ENCODE results near the gene HMGN4. TPM values are rescaled to one million over a fixed set of nuclear protein-coding genes. Genes with fewer than 3 reads are reported as not detected.
"Not testable (repeated sequence)": the region's sequence is repeated elsewhere in the genome, so short reads cannot be mapped to it uniquely, and the experiment has no call there.

HMGN4 gene
- 10 to 100 TPM; 29.4 to 38.6 TPM for total RNA-seq
- long read RNA-seq, transcript HMGN4-201 (2 exons, 1,225 nt): major isoform, 60 of 63 reads
- long read RNA-seq, partial matches to known transcripts: 0 of 63 reads
- long read RNA-seq, other reads (novel, unspliced or antisense): 3 of 63 reads

DNA sequence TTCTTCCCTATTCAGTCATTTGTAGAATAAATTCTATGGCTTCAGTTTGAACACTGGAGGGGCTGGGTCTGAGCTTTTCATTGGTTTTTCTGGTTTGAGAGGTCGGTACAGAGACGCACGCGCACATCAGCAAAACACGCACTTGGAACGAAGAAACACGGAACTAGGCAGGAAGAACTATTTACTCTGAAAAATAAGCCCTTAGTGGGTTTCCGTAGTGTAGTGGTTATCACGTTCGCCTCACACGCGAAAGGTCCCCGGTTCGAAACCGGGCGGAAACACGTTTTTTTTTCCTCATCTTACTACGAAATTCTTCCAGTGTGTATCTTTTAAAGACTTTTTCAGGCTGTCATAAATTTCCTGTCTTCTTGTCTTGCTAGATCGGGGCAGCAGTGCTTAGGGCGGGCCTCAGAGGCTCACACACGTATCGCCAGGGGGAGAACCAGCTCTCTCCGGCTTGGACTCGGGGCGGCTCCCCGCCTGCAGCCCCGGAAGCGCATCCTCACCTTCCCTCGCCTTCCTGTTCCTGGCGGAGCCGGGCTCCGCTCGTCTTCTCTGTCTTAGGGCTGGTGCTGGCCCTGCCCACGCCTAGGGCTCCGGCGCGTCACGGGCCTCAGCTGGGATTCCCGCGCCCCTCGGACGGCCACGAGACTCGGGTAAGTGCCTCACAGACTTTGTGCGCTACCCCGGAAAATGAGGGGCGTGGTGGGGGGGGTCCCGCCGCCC, at the start of gene HMGN4:
Gene HMGN4 (plus strand): TSS at position 521 of the 726 bp plus-strand sequence. CDS start 6,841 bp downstream, outside the sequence.
- intact Hi-C loops (cut with DNase I): no loop called here
- ATAC-seq (peak; percentile 85 to 94), DNase-seq (peak; percentile 85)

DNA sequence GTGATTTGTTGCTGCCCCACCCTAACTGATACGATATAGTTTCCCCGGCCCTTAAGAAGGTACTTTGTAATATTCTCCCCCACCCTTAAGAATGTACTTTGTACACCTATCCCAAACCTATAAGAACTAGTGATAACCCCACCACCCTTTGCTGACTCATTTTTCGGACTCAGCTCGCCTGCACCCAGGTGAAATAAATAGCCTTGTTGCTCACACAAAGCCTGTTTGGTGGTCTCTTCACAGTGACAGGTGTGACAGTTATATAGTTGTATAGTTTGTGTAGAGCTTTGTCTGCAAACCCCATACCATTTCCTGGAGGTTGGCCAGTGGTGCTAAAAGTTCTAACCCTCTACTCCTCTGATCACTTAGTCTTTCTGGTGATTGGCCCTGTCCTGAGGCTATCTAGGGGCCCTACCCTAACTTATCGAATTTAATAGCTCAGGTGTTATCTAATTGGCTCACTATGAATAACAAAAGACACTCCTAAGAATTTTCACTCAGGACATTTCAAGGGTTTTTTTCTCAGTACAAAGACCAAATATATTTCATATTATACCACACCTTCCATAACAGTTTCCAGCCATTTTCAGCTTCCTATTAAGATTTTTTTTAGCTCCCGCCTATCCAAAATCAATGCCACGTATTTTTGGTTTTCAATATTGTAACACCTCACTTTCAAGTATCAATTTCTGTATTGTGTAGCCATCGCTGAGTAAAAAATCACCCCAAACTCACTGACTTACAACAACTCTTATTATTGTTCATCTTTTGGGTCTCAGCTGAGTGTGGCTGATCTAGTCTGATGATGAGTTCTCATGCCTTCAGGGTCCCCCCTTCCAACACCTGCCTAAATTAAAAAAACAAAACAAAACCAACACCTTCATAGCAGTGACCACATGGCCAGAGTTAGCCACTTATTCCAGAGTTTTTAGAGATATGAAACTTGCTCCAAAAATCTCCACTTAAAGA, 47.9 kb upstream of the HMGN4 start:
- DNase-seq (no peak), ATAC-seq (no peak)
- intact Hi-C loops (cut with DNase I): no loop called here

DNA sequence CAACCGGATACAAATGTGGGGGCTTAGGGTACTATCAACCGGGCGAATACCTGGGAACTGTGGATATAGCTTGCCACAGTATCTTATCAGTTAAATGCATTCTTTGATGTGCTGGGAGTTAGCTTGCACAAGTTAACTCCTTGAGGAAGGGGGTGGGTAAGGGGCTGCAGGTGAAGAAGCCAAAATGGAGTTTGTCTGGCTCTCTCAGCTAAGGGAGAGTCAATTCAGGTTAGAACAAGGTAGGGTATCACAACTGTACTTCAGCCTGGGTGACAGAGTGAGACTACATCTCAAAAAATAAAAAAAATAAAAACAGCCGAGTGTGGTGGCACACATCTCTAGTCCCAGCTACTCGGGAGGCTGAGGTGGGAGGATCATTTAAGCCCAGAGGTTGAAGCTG, 46.6 kb upstream of the HMGN4 start:
- DNase-seq: no peak
- intact Hi-C loops (cut with DNase I): no loop called here
- ATAC-seq: no peak

DNA sequence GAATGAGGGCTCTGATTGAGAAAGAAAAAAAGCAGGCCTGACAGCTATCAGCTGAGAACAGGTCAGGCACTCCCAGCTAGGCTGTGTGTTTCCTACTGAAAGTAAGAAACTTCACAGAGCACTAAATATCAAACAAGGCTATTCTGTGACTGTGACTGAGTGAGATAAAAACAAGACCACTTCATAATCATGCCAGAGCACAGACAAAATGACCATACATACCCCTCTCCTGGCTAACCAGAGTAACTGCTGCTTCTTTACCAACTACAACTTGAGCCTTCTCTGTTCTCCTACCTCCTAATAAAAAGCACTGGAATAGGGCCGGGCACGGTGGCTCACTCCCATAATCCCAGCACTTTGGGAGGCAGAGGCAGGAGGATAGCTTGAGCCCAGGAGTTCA, 44.9 kb upstream of the HMGN4 start:
- ATAC-seq (no peak), DNase-seq (no peak)
- intact Hi-C loops (cut with DNase I): no loop called here

DNA sequence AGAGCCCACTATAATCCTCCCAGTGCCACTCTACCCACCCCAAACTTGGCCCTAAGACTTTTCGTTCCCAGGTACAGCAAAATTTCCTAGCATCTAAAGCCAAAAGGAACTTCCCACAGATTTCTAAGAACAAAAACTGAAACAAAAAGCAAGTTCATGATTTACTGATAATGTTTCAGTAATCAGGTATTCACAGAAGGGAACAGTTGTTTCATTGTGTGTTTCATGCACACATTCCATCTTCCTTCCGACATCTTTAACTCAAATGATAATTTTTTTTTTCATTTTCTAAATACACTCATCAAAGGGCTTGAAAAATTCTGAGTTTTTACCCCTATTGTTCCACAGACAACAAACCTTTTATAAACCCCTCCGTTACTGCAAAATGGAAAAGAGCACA, 44.0 kb upstream of the HMGN4 start:
- intact Hi-C loops (cut with DNase I): no loop called here
- ATAC-seq (no peak), DNase-seq (no peak)

DNA sequence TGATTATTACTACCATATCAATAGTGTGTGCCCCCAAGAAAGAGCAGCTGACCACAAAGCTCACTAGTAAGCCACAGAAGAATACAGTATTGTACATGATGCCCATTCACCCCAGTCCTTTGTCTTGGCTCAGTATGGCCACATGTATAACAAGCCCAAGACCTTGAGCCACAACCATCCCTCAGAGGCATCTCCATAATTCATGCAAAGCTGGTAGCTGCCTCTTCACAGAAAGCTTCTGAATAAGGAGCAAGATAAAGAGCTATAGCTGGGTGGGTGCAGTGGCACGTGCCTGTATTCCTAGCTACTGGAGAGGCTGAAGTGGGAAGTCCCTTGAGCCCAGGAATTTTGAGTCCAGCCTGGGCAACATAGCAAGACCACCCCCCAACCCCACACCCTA, 42.9 kb upstream of the HMGN4 start:
- ATAC-seq (no peak), DNase-seq (no peak)
- intact Hi-C loops (cut with DNase I): no loop called here

DNA sequence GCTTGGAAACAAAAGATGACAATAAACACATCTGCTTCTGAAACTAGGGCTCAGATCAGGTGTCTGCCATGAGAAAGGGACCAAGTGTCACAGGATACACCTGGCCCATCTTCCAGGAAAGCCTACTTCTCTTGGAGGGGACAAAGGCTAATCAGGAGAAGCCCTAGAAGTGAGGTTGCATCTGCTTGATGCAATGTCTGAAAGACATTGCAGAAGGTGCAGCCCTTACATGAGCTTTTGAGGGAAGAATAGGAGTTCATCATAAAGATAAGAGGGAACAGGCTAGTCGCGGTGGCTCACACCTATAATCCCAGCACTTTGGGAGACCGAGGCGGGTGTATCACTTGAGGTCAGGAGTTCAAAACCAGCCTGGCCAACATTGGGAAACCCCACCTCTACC, 40.6 kb upstream of the HMGN4 start:
- intact Hi-C loops (cut with DNase I): no loop called here
- DNase-seq: no peak

DNA sequence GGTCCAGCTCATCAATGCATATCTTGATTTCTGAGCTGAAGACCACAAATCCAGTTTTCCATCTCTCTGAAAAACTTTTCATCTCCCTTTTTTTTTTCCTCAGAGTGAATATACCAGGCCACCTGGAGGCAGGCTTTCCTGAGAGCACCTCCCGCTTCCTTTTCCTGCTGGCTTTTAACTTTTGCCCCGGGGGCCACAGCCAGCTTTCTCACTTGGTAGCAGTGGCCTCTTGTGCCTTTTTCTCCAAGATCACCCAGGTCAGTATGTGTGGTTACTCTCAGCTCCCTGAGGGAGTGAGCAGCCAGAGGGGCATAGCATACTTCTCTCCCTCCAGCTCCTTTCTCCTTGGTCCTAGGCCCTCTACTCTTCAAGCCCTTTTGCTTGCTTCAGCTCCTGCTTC, 38.1 kb upstream of the HMGN4 start, which contains the start of gene BTN1A1:
Gene BTN1A1 (plus strand): TSS at position 202 of the 400 bp plus-strand sequence. CDS start 984 bp downstream, outside the sequence.
- ATAC-seq (no peak), DNase-seq (no peak)
- intact Hi-C loops (cut with DNase I): no loop called here

More for the DNA sequence above, 40.6 kb upstream of the HMGN4 start:
- no peak for ATAC-seq

DNA sequence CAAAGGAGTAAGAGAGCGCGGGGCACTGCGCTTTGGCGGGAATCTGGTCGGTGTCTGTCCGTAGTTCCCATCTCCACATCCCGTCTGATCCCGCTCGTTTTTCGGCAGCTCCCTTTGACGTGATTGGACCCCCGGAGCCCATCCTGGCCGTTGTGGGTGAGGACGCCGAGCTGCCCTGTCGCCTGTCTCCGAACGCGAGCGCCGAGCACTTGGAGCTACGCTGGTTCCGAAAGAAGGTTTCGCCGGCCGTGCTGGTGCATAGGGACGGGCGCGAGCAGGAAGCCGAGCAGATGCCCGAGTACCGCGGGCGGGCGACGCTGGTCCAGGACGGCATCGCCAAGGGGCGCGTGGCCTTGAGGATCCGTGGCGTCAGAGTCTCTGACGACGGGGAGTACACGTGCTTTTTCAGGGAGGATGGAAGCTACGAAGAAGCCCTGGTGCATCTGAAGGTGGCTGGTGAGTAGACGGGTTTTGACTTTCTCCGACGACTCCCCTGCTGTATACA, 36.6 kb upstream of the HMGN4 start:
- DNase-seq (peak; percentile 43), ATAC-seq (peak; percentile 53 to 74)
- intact Hi-C loops (cut with DNase I): no loop called here

DNA sequence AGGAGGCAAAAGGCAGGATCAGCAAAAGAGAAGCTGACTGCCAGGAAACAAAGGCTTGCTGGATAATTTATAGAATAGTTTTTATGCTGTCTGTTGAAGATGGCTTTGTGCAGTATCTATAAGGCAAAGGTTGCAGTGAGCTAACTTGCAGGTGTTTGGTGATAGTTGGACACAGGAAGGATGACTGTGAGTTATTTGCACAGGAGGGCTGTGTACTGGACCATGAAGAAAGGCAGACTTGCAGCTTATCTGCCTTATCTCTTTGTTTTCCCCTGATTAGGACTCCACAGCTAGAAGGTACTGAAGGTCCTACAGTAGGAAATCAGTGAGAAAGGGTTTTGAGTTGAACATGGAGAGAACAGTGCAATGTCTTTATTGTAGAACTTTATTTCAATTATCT, 36.0 kb upstream of the HMGN4 start:
- DNase-seq (no peak), ATAC-seq (no peak)
- intact Hi-C loops (cut with DNase I): no loop called here

DNA sequence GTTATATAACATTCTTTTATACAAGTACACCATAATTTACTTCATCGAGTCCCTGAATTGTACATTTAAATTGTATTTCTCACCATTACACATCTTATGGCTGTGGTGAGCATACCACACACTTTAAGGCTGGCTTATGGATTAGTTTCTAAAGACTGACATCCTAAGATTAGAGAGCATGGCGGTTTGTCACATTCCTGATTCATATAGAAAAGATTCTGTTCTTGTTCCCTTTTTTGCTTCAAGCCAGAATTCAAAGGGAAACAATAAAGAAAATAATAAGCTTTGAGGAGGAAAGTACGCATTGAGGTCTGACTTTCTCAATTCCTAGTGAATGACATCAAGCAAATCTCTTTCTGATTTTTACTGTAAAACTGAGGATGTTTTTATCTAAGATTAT, 35.5 kb upstream of the HMGN4 start:
- DNase-seq (no peak), ATAC-seq (no peak)
- intact Hi-C loops (cut with DNase I): no loop called here

DNA sequence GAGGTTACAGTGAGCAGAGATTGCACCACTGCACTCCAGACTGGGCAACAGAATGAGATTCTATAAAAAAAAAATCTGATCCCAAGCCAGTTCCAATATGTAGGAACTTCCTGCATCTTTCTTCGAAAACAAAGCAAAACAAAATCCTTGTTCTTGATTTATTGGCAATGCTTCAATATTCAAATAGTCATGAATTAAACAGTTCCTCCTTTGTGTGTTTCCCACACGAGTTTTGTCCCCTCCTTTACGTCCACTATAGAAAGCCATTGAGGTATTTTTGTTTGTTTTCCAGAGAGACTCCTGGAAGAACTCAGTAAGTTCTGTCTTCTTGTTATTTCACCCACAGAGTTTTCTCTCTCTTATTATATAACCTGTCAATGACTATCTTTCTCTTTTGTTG, 30.5 kb upstream of the HMGN4 start:
- ATAC-seq (no peak), DNase-seq (no peak)
- intact Hi-C loops (cut with DNase I): no loop called here

DNA sequence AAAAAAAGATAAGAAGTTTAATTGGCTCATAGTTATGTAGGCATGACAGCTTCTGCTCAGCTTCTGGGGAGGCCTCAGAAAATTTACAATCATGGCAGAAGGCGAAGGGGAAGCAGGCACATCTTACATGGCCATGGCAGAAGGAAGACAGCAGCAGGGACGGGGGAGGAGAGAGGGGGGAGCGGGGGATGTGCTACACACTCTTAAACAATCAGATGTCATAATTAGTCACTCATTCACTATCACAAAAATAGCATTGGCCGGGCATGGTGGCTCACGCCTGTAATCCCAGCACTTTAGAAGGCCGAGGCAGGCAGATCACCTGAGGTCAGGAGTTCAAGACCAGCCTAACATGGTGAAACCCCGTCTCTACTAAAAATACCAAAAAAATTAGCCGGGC, 27.1 kb upstream of the HMGN4 start:
- ATAC-seq: peak in 1 of 2 donors; percentile 48
- DNase-seq; intact Hi-C loops (cut with DNase I): not testable (repeated sequence)

DNA sequence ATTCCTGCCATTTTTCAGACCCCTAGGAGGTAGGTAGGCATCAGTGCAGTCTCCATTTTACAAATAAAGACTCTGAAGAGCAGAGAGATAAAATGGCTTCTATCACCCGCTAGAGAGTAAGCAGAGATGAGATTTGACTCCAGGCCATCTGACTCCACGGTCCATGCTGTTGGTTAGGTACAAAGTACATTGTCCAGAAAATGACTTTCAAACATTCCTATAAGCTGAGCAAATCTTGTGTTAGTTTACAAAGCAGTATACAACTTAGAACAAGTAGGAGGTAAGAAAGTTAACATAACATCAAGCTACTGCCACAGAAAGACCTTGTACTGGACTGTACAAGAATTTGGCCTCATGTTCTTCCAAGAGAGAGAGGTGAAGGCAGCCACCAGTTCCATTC, 23.2 kb upstream of the HMGN4 start:
- ATAC-seq (no peak), DNase-seq (no peak)
- intact Hi-C loops (cut with DNase I): no loop called here

DNA sequence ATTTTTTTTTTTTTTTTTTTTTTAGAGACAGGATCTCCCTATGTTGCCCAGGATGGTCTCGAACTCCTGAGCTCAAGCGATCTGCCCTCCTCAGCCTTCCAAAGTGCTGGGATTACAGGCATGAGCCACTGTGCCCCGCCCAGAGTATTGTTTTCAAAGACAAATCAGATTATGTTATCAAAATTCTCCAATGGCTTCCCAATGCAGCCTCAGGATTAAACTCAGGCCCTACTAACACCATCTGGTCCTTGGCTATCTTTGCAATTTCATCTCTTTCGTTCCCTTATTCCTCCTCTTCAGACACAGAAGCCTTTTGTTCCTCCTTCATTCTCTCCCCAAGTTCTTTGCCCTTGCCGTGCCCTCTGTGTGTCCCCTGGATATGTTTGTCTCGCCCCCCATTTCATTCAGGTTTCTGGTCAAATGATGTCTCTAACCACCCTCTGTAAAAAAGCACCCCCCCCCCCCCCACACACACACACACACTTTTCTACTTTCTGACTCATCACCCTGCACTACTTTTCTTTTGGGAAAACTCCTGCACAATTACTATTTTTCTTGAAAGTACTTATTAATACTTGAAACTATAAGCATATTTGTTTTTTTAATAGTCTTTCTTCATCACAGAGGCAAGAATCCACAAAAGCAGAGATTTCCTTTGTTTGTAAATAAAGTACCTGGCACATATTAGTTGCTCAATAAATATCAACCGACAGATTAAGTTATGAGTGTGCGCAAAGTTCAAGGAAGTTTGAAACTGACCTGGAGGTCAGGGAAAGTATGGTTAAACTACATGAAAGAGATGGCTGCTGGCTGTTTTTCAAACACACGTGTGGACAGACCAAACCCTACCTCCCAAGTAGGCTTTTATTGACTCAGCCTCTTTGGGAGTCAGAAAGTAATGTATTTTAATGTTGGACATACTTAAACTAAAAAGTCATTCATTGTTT, 21.4 kb upstream of the HMGN4 start:
- intact Hi-C loops (cut with DNase I): no loop called here
- DNase-seq (no peak), ATAC-seq (no peak)

DNA sequence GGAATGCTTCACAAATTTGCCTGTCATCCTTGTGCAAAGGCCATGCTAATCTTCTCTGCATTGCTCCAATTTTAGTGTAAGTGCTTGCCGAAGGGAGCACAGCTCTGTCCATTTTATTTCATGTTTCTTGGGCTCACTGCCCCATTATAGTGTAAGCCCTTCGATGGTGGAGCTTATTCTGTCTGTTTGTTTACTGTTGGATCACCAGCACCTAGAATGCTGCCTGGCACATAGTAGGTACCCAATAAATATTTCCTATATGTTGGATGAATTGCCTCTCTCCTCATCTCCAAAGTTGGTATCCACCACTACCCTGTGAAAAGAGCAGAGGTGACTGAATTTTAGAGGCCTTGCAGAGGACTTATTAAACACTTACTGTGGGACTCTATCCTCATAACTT, 18.8 kb upstream of the HMGN4 start:
- ATAC-seq: no peak
- intact Hi-C loops (cut with DNase I): no loop called here
- DNase-seq: no peak

DNA sequence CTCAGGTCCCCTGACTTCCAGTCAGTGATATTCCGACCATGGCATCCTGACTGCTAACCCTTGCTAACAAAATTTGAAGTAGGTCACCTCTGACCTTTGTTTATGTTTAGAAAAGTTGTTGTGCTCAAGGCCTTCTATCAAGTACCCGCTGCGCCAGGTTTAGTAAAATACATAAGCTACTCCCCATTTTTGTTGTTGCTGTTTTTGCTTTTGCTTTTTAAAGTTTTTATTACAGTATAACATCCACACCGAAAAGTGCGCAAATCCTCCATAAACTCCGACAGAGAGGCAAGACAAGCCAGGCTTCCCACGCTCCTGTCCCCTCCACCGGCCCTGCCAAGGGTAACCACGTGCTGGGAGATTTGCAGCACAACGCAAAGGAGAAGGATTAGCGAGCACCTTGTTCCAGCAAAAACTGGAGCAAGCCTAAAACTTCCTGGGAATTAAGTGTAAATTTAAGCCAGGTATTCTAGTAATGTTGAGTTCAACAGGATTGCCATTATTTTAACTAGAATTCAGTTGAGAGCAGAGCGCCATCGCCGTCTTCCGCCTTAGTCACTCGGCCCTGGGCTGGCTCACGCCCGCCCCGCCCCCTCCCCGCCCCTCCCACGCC, 17.8 kb upstream of the HMGN4 start:
- intact Hi-C loops (cut with DNase I): loop anchor here in 1 of 2 donors (2.0 kb wide), 1 partner anchor 32 kb away; no protein-coding TSS in a partner anchor
- DNase-seq (peak; percentile 75), ATAC-seq (peak; percentile 36 to 44)

Data from left cardiac atrium (tissue), 4 donors.